ENCODE results near the gene SLC14A1.

DNA sequence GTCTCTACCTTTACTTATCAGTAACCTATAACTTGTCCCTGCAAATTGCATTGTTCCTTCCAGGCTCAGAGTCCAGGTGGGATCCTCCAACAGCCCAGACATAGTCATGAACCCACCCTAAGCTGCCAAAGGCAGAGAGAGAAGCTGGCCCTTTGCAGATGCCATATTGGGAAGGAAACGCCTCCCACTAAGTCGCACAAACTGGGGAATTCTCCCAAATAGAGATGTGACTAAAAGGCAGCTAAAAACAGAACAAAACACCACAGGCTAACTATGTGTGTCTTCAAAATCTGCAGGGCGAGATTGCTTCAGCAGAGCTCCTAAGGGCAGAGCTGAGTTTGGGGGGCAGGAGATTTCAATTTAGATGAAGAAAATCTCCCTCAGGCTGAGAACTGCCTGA, 63.0 kb downstream of the SLC14A1 start:
- TF ChIP-seq, protein P1, sequence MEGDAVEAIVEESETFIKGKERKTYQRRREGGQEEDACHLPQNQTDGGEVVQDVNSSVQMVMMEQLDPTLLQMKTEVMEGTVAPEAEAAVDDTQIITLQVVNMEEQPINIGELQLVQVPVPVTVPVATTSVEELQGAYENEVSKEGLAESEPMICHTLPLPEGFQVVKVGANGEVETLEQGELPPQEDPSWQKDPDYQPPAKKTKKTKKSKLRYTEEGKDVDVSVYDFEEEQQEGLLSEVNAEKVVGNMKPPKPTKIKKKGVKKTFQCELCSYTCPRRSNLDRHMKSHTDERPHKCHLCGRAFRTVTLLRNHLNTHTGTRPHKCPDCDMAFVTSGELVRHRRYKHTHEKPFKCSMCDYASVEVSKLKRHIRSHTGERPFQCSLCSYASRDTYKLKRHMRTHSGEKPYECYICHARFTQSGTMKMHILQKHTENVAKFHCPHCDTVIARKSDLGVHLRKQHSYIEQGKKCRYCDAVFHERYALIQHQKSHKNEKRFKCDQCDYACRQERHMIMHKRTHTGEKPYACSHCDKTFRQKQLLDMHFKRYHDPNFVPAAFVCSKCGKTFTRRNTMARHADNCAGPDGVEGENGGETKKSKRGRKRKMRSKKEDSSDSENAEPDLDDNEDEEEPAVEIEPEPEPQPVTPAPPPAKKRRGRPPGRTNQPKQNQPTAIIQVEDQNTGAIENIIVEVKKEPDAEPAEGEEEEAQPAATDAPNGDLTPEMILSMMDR (IDR thresholded peaks at IDR 0.05; ENCODE audit: poor library complexity, severe bottlenecking), result no peak
- TF ChIP-seq RAD21 (conservative IDR thresholded peaks at IDR 0.05), result no peak
- TF ChIP-seq EP300 (conservative IDR thresholded peaks at IDR 0.05; ENCODE audit: poor library complexity, severe bottlenecking), result no peak
- no peak for TF ChIP-seq TAF1 (IDR thresholded peaks at IDR 0.05; ENCODE audit: low read depth)
- TF ChIP-seq, protein P2, sequence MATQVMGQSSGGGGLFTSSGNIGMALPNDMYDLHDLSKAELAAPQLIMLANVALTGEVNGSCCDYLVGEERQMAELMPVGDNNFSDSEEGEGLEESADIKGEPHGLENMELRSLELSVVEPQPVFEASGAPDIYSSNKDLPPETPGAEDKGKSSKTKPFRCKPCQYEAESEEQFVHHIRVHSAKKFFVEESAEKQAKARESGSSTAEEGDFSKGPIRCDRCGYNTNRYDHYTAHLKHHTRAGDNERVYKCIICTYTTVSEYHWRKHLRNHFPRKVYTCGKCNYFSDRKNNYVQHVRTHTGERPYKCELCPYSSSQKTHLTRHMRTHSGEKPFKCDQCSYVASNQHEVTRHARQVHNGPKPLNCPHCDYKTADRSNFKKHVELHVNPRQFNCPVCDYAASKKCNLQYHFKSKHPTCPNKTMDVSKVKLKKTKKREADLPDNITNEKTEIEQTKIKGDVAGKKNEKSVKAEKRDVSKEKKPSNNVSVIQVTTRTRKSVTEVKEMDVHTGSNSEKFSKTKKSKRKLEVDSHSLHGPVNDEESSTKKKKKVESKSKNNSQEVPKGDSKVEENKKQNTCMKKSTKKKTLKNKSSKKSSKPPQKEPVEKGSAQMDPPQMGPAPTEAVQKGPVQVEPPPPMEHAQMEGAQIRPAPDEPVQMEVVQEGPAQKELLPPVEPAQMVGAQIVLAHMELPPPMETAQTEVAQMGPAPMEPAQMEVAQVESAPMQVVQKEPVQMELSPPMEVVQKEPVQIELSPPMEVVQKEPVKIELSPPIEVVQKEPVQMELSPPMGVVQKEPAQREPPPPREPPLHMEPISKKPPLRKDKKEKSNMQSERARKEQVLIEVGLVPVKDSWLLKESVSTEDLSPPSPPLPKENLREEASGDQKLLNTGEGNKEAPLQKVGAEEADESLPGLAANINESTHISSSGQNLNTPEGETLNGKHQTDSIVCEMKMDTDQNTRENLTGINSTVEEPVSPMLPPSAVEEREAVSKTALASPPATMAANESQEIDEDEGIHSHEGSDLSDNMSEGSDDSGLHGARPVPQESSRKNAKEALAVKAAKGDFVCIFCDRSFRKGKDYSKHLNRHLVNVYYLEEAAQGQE (IDR thresholded peaks at IDR 0.05; ENCODE audit: borderline replicate concordance), result no peak
- no peak for TF ChIP-seq POLR2AphosphoS5 (IDR thresholded peaks at IDR 0.05)
- no peak for TF ChIP-seq EZH2 (IDR thresholded peaks at IDR 0.05; ENCODE audit: borderline replicate concordance, insufficient read depth, low read length, poor library complexity, severe bottlenecking)
- no peak for TF ChIP-seq SMC3 (conservative IDR thresholded peaks at IDR 0.05; ENCODE audit: poor library complexity)
- no peak for TF ChIP-seq MXI1 (conservative IDR thresholded peaks at IDR 0.05; ENCODE audit: poor library complexity, severe bottlenecking)

All from neural cell (in vitro differentiated cells).